Measurements from ENCODE around the gene SPRR5.
A peak's percentile ranks its signal among the peaks of the same experiment; 100 is the strongest.

The SPRR5 gene

GRCh38 chr1:152946651-152947256 is at the start of gene SPRR5:
TSS of gene SPRR5 (plus strand) at chr1:152947206. CDS start at chr1:152948555, 1,349 bp downstream.
- no peak for DNase-seq

DNA sequence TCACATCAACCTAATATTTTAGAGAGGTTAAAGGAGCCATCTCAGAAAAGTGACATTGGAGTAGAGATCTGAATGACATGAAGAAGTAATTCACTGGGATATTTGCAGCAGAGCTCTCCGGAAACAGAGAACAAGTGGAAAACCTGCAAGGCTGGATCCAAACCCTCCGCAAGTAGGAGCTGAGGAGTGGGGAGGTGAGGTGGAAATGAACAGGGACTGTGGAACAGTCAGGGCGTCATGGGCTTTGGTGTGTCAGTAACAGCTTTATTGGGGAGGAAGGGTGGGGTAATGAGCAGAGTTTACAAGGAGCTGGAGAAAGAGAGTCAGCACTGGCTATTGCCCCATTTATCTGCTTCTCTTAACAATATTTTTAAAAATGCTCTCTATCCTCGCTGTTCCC is 48.0 kb upstream of the SPRR5 start:
- DNase-seq, result no peak

DNA sequence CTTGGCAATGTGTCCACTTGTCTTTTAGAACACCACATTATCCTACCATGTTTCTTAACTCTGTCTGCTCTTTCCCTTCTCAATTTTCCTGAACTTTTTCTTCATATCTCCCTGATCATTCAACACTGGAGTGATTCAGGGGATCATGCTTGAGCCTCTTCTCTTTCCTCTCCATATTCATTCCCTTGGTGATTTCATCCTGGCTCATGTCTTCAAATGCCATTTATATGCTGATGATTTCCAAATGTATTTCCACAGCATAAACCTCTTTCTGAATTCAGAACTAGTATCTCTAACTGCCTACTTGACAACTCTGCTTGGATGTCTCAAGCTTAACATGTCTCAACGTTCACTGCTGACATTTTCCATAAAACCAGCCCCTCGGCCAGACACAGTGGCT is 47.1 kb upstream of the SPRR5 start:
- DNase-seq, result no peak

- no peak for DNase-seq
Measured at GRCh38 chr1:152901631-152902030, 45.4 kb upstream of the SPRR5 start.

GRCh38 chr1:152902636-152903035 is 44.4 kb upstream of the SPRR5 start:
- no peak for DNase-seq

DNA sequence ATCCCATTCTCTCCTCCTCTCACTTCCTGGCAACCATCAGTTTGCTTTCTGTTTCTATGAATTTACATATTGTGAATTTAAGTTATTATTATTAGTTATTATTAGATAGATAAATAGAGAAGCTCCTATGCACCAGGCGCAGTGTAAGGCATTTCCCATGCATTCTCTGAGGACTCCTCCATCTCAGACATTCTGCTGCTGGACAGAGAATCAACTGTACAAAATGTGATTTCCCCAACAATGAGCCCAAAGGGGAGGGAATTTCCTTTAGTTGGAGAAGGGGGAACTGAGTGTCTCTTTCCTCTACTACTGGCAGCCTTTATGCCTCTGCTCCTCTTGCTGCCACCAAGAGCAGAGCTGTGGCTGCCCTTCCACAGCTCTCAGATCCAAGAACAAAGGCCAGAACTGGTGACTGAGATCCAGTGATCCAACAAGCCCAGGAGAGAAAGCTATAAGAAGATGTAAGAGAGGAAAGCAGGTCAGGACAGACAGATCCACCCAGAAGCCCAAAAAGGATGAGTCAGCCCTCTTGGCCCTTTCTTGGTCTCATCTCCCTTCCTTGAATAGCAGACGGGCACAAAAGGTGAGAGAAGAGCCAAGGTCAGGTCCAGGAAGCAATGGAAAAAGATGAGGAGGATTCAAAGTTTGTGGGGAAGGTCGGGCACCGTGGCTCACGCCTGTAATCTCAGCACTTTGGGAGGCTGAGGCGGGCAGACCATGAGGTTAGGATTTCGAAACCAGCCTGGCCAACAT is 42.1 kb upstream of the SPRR5 start:
- DNase-seq, result no peak

DNA sequence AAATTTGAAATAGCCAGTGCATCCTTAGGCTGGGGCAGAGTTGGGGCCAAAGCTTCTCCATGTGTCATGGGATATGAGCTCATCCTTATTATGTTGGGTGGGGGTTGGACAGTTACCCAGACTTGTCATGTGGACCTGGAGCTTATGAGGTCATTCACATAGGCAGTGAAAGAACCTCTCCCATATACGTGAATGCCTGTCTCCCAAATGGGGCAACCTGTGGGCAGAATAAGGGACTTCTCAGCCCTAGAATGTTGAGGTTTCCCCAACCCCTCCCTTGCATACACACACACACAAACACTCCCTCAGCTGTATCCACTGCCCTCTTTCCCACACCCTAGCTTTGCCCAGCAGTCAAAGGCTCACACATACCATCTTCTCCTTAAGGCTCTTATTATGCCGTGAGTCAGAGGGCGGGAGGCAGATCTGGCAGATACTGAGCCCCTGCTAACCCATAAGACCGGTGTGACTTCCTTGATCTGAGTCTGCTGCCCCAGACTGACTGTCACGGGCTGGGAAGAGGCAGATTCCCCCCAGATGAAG is 40.9 kb upstream of the SPRR5 start:
- no peak for DNase-seq

DNA sequence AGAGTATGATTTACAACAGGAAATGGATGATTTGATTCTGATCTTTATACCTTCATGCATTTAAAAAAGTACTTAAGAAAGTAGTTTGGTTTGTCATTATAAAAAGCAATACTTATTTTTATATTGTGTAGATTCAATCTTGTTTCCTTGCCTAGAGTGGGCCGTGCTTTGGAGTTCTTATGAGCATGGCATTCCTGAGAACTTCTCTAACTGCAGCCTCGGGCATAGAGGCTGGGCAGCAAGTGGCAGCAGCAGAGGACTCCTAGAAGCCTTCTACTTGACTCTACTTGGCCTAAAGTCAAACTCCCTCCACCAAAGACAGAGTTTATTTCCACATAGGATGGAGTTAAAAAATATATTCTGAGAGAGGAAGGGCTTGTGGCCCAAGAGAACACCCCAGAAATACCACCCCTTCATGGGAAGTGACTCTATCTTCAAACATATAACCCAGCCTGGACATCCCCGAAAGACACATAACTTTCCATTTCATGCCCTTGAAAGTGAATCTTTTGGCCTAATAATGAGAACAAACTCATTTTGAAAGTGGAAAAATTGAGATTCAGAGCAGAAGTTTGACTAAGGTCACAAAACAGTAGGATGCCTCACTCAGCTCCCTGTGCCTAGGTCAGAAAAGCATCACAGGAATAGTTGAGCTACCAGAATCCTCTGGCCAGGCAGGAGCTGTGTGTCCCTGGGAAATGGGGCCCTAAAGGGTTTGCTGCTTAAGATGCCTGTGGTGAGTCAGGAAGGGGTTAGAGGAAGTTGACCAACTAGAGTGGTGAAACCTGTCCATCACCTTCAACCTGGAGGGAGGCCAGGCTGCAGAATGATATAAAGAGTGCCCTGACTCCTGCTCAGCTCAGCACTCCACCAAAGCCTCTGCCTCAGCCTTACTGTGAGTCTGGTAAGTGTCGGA is 39.1 kb upstream of the SPRR5 start, which contains the start of gene IVL:
Gene IVL, plus strand, starts transcription at position 861 of the 916 bp plus-strand sequence. CDS start 1,252 bp downstream, outside the sequence.
- no peak for DNase-seq

DNA sequence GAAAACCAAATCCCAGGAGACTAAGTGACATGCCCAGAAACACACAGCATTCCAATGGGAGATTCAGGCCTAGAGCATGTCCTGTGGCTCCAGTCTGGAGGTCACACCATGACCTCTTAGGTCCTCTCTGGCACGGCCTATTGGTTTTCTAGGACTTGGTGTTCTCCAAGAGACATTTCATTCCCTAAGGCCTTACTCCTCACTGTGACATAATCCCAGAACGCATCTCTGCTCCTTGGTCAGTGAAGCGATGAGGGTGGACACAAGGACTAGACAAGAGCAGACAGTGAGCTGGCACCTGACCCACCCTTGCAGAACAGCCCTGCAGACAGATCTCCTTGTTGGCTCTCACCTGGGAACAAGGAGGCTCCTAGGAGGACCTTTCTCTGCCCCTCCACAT is 37.8 kb upstream of the SPRR5 start:
- no peak for DNase-seq

DNA sequence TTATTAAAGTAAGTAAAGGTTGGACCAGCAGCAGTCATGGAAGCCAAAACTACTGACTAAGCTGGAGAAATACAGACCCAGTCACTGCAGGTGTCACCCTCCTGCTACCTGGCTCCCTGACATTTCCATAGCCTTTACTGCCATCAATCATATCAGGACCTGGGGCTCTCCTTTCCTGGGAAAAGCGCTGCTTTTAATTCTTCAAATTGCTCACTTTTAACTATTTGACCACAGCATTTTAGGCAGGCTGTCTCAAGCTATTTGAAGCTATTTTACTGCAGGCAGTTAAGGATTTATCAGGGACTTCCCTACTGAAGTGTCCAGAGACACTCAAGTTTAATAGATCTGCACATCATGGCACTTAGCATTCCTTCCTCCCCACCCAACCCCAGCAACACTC is 34.5 kb upstream of the SPRR5 start:
- DNase-seq, result no peak

- no peak for DNase-seq
Measured at GRCh38 chr1:152912900-152913299, 34.1 kb upstream of the SPRR5 start.

DNA sequence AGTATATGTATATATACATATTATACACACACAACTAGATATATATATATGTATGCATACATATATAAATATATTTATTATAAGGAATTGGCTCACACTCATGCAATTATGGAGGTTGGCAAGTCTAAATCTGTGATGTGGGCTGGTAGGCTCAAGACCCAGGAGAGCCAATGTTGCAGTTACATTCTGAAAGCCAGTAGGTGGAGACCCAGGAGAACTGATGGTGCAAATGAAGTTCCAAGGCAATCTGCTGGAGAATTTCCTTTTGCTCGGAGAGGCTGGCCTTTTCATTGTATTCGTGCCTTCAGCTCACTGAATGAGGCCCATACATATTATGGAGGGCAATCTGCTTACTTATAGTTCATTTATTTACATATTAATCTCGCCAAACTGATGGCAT is 29.2 kb upstream of the SPRR5 start:
- DNase-seq, result no peak

- DNase-seq, result no peak
Measured at GRCh38 chr1:152919071-152919470, 27.9 kb upstream of the SPRR5 start.

DNA sequence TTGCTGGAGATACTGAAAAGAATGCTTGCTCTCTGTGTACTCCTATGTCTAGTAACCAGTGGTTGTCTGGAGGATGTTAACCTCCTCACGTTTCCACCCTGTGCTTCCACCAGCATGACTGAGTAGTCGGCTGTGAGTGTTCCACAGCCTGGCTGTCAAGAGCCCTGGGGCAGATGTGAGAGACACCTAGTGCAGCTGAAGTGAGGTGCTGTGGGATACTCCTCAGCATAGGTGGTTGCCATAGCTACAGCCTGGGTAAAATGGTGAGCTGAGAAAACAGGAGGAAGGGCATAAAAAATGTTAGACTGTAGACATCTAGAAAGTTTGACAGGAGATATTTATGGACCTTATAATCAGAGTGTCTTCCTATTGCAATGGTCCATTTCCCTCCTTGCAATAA is 22.8 kb upstream of the SPRR5 start:
- DNase-seq, result no peak

DNA sequence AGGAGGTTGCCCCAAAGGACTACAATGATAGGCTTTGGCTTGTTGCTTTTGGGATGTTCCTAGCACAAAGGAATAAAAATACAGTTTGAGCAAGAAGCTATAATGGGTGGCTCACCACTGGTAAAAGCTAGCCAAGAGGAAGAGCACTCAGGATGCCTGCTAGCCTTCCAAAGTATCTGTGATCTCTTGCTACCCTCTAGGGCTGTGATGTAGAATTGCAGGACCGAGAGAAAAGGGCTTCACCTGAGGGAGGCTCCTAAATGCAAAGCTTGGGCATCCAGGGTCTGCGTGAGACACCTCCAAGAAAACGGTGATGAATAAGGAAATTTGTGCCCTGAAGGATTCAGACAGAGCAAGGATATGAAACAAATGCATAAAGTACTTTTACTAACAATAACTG is 20.9 kb upstream of the SPRR5 start:
- peak in 1 of 2 experiments; percentile 23 for DNase-seq

DNA sequence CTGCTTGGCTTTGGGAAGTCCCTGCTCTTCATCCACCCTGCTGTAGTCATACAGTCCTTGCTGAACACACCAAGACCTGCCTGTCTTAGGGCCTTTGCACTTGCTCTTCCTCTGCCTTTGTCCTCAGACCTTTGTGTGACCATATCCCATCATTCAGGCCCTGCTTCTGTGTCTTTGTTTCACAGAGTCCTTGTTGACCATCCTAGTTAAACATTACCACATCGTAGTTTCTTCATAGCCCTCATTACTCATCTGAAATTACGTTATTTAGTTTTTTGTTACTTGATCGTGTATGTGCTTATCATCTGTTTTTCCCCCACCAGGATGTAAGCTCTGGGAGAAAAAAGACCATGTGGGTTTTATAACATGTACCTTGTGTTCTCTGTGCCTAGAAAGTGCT is 18.3 kb upstream of the SPRR5 start:
- DNase-seq, result no peak

DNA sequence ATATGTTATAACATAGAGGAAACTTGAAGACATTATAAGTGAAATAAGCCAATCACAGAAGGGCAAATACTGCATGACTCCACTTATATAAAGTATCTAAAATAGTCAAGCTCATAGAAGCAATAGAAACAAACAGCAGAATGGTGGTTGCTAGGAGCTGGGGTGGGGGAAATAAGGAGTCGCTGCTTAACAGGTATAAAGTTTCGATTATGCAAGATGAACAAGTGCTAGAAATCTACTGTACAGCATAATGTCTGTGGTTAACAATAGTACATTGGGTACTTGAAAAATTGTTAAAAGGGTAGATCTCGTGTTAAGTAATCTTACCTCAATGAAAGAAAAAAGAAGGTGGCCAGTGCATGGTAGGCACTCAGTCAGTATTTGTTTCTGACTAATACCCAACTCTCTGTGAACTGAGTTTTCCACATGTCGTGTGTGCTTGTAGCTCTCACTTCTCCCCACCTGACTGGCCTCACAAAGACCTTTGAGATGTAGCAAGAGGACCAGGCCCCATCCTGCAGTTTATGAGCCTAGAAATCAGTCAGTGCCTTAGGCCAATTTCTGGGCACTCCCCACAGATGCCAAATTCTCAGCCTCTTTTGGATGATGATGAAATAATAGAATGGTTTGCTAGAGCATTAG is 14.7 kb upstream of the SPRR5 start:
- DNase-seq, result no peak

GRCh38 chr1:152933196-152933595 is 13.8 kb upstream of the SPRR5 start:
- no peak for DNase-seq

DNA sequence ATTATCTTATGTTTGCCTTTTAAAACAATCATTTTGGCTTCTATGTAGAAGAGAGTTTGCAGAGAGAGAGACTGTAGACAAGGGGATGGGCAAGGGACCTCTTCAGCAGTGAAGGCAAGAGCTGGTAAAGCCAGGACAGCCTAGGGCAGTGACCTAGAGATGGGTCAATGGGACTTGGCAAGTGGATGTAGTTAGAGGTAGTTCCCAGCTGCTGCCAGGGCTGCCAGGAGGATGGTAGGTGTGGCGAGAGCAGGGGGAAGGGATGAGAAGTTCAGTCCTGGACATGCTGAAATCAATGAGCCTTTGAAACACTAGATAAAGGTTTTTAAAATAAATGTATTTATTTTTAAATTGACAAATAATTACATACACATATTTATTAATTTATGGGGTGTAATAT is 6.4 kb upstream of the SPRR5 start:
- DNase-seq, result no peak

DNA sequence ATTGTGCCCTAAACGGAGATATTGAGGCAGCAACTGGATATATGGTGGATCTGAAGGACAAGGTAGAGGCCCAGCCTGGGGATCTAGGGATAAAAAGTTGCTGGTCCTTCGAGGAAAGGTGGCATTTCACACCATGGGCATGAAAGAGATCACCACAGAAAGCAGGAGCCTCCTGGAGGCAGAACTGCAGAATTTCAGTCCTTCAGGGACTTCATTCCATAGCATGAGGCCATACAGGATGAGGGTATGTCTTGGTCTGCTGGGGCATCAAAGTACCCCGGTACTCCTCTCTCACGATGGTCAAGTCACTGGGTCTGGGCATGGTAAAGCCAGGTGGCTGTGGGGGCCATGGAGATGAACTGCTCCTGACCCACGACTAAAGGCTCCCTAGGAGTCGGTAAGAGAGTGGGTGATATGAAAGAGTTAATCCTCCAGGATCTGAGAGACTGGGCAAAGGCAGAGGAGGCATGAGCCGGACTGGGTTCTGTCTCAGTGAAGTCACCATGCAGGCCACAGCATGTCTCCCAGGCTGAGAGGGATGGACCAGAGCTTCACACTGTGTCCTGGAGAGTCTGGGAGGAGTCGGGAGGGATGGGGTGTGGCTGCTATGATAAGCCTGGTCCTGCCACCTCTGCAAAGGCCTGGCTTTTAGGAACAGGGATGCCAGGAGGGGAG is 5.8 kb upstream of the SPRR5 start:
- no peak for DNase-seq

DNA sequence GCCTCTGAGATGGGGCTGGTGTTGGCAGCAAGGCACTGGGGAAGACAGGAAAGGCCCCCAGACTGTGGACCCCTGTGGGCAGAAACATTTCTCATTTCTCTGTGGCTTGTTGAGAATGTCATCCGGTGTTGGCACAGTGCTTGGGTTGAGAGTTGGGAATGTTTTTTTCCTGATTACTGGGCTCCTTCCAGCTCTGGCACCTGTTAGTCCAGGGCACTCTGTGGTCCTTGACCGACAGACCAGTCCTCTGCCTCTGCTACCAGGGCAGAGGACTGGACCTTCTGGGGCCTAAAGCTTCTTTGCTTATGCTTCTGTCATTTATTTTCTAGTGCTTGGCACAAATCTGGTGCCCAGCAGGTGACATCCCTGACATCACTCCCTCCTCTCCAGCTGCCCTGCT is 4.8 kb upstream of the SPRR5 start:
- no peak for DNase-seq

- no peak for DNase-seq
Measured at GRCh38 chr1:152946248-152946647, 758 bp upstream of the SPRR5 start.
